GM21423 (cell line): ENCODE data around the gene LFNG.

ENCODE experiments used
- ATAC-seq: cut with Tn5 transposase; IDR thresholded peaks from one replicate; pipeline ENCODE4 v1.9.1; 2021; ENCODE audit warnings: mild to moderate bottlenecking, moderate library complexity; ENCODE audit not compliant: unreplicated experiment

LFNG gene

DNA sequence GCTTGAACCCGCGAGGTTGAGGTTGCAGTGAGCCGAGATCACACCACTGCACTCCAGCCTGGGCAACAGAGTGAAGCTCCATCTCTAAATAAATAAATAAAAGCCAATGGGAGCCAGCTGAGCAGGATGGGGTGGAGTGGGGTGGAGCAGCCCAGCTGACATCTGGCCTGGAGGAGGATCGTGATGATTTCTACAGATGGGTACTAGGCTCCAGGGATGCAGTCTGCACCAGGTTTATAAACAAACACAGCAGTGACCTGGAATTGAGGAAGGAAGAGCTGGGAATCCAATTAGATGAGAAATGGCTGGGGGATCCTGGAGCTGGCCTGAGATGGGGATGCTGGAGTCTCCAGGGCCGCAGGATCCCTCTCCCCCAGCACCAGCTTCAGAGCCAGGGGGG, 36.1 kb upstream of the LFNG start:
- no peak for ATAC-seq

DNA sequence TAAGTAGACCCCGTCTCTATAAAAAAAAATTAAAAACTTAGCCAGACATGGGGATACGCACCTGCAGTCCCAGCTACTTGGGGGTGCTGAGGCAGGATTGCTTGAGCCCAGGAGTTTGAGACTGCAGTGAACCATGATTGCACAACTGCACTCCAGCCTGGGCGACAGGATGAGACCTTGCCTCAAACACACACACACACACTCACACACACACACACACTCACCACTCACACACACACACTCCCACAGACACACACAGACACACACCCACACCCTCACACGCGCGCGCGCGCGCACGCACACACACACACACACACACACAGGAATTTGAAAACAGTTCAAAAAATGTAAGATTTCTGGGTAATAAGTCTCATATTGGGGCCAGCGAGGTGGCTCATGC, 34.7 kb upstream of the LFNG start:
- no peak for ATAC-seq

DNA sequence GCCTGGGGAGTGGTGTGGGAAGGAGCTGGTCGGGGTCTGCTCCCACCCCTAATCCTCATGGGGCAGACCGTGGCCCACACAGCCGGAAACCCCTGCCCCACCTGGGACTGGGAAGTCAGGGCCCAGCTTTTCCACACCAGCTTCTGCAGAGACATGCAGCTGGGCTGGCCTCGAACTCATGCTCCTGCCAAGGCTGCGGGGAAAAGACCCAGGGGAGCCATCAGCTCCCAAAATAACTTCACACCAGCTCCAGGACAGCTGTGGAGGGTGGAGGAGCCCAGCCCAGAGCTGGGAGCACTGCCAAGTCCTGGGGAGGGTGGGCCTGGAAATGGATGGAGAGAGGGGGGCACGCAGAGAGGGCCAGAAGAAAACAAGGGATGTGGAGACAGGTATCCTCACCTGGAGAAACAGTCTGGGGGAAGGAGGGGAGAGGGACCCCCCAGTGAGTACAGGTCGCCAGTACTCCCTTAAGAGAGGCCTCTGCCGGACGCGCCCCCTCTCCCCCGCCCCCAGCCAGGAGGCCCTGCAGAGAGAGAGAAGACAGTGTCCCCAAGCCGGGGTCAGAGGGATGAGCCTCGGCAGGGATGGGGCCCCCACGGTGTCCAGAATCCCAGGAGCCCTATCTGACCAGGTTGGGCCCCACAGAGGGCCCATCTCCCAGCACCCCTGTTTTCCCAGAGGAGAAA, 31.8 kb upstream of the LFNG start:
- ATAC-seq, result no peak

DNA sequence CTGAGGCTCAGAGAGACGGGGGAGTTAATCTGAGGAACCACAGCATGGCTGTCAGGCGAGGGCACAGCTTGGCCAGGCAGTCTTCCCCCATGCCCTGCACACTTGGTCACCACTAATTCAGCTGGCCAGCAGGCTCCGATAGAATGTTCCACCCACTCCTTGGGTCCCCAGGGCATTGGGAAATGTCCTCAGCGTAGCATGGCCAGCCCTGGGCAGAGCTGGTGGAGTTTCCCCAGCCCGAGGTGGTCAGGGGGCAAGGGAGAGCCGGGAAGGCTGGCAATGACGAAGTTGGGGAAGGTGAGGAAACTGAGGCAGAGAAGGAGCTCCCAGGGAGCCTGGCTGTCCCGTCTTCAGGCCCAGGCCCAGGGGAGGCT, 31.3 kb upstream of the LFNG start:
- ATAC-seq, result no peak

DNA sequence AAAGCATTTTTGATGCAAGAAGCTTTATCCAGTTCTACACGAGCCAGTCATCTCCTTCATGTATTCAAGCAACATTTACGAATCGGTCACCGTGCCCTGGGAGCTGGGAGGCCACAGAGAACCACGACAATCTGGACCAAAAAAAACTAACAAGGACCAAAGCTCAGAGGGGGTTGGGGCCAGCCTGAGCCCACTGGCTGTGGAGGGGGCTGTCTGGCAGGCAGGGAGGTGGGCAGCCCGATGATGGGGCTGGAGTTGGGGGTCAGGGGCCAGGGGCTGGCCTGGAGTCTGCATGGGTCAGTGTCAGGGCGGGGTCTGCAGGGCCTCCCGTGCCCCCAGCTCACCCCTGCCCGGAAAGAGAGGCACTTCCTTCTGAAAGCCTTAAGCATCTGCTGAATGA, 30.9 kb upstream of the LFNG start:
- no peak for ATAC-seq

DNA sequence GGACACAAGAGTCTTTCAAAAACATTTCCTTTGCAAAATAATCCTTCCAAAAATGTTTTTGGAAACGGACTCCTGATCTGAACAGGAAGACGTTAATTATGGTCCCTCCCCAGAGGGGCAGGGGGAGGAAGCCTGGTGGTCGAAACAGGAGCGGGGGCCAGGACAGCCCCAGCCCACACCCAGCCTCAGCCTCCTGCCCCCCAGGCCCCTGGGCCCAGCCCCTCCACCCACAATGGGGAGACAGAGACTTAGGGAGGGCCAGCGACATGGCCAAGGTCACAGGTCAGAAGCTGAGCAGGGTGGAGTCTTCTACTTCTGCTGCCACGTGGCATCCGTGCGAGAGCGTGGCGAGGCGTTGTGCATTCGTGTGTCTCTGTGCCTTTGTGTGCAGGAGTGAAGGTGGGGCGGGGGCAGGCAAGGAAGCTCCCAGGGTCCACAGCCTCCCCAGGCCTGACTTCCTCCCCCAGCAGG, 29.4 kb upstream of the LFNG start:
- no peak for ATAC-seq

DNA sequence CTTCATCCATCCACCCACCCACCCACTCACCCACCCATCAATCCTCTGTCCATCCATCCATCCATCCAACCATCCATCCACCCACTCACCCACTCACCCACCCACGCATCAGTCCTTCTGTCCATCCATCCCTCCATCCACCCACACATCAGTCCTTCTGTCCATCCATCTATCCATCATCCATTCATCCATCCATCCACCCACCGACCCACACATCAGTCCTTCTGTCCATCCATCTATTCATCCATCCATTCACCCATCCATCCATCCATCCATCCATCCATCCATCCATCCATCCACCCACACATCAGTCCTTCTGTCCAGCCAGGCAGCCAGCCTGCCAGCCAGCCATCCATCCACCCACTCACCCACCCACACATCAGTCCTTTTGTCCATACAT, 27.5 kb upstream of the LFNG start:
- no peak for ATAC-seq

DNA sequence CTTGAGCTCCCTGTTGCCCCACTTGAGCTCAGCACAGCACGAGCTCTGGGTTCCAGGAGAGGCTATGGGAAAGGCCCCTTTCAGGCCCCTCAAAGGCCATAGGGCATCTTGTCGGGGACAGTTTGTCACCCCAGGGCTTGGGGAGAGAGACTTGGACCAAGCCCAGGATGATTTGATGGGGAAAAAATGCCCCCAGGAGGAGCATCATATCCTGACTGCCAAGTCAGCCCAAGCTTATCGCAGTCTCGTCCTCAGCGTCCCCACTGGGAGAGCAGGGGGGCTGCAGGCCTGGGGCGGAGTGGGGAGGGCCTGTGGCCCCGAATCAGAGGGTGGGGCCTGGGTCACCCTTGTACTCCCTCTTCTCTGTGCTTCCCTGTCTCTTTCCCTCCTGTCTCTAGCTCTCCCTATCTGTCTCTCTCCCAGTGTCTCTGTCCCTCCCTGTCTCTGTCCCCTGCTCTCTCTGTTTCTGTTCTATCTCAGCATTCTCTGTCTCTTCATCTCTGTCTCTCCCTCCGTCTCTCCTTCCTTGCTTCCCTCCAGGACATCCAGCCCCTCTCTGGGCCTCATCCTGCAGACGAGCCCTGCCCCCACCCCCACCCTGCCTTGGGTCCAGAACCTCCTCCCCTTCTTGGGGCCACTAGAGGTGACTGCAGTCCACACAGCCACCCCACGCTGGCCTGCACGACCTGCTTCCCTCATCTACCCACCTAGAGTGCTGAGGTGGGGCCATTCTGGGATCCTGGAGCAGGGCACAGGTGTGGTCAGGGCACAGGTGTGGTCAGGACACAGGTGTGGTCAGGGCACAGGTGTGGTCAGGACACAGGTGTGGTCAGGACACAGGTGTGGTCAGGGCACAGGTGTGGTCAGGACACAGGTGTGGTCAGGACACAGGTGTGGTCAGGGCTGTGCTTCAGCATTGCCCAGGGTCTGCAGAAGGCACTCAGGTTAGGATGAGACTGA, 26.1 kb upstream of the LFNG start:
- no peak for ATAC-seq

DNA sequence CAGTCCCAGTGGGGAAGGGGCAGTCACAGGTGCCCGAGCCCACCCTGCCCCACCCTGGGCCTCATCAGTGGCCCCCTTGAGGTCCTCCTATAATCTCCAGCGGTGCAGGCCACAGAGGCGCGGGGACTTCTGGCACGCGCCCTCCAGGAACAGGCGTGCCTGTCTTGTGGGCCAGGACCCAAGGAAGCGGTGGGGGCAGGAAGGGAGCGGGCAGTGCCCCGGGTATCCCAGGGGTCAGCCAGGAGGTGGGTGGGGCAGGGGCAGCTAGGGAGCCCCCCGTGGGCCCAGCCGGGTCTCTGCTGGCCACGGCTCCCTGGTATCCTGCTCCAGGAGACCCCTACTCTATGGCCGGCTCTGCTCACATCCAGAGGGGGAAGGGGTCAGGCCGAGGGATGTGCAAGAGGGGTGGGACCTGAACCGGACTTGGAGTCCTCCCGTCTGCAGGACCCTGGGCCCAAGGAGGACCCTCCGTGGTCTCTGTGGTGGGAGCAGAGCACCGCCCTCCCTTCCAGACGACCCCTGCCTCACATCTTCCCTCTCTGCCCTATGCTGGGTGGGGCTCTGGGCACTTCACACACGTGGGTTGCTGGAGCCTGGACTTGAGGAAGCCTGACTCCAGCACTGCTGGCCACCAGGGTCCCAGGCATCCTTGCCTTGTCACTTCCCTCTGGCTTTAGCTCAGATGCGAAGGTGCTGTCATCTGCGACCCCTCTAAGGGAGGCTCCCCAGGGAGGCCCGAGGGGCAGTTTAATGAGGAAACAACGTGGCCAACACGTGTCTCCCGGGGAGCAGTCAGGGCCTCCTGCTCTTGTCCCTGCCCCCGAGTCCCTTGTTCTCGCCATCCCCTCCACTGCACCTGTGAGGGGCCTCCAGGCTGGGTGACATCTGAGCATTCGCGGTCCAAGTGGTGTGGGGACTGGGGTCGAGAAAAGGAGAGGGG, 25.1 kb upstream of the LFNG start:
- no peak for ATAC-seq

DNA sequence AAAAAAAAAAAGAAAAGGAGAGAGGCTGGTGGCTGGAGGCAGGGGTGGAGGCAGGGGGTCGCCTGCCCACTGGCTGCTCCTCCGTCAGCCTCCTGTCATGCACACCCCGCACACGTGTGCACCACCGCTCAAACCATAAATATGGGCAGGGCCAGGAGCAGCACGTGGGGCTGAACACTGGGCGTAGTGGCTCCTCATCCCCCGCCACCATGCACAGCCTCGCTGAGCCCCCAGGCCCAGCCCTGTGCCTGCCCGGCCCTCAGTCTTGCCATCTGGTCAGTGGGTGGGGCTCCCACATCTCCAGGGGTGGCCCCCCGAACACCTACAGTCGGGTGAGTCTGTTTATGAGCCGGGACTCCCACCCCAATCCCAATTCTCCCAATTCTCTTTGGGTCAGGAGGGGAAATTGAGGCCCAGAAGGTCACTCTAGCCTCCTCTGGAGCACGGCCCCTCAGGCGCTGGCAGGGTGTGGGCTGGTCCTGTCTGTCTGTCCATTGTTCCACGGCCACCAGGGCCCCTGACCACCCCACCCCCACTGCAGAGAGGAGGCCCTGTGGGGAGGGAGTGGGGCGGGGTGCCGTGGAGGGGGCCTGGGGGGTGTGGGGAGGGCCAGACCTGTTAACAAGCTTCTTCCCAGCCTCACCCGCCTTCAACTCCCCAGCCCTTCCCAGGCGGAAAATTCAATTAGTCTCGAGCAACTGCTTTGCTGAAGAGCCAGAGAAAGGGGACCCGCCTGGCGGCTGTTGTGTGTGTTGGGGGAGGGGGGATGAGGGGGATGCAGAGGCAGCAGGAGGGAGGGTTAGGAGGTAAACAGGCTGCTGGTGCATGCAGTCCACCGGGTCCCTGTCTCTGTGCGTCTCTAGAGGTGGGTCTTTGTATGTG, 23.9 kb upstream of the LFNG start:
- ATAC-seq, result no peak

DNA sequence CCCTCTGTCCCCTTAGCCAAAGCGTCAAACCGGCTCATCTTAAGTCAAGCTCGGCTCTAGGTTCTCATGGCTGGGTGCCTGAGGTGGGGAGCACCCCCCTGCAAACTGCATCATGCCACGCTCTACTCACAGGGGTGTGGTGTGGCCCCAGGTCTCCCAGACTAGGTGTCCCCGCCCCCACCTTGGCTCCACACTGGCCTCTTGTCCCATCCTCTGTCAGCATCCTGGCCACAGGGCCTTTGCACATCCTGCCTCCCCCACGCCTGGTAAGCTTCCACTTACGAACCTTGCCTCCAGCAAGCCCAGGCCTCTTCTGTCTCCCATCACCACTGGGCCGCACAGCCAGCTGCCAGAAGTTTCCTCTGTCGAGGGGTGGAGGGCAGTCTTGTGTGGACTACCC, 23.2 kb upstream of the LFNG start:
- no peak for ATAC-seq

DNA sequence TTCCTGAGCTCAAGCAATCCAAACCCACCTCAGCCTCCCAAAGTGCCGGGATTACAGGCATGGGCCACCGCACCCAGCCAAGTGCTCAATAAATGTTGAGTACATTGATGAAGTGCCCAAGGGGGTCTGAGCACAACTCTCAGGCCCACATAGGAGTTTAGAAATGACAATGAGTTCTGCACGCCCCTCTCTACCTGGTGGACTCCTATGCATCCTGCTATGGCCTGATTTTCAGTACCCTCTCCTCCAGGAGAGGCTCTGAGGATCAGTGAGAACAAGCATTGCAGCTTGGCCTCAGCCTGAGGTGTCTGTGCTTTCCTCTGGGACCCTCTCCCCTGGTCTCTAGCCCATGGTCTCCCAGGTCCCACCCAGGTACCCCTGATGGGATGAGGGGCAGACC, 22.5 kb upstream of the LFNG start:
- no peak for ATAC-seq

DNA sequence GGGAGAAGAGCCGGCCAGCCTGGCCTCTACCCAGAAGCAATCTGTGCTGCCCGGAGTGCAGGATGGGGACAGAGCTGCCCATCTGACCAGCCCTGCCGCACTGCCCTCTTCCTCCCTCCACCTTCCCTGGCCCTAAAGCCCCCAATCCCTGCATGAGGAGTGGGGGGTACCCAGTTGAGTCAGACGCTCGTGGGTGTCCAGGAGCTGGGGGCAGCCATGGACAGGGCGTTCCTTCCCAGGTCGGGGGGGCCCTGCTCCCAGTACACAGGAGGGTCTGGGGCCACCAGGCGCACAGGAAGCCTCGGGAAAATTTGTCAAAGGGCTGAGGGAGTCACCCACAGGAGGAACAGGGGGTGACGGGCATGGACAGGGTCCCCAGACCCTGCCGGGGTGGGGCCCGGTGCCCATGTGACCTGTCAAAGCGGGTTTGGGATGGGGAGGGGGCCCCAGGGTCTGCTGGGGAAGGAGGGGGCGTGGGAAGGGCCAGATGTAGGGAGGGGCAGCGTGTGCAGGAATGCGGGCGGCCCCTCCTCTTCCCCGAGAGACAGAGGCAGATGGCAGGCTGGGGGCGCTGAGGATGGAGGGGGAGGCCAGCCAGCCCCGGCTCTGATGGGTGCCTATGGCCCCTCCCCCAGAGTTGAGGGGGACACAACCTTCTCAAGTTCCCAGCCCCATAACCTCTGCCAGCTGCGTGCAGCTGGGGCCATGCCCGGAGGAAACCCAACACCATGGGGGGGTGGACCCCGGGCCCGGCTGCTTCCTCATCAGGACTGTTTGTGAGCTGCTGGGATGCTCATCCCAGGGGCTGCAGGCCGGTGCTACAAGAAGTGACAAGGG, 21.9 kb upstream of the LFNG start:
- no peak for ATAC-seq

DNA sequence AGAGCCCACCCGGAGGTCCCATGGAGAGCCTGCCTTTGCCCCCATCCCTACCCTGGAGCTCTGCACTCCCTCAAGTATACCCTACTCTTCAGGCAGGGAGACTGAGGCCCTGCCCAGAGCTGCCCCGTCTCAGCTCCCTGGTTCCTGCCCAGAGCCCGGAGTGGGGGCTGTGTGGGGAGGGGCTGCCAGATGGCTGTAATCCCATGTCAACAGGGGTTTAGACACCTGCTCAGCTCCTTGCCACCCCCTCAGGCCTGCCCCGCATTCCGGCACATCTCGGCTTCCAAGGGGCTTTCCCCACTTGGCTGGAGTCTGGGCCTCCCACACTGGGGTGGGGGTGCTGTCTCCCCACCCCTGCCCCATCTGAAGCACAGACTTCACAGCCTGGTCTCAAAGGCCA, 20.9 kb upstream of the LFNG start:
- no peak for ATAC-seq

DNA sequence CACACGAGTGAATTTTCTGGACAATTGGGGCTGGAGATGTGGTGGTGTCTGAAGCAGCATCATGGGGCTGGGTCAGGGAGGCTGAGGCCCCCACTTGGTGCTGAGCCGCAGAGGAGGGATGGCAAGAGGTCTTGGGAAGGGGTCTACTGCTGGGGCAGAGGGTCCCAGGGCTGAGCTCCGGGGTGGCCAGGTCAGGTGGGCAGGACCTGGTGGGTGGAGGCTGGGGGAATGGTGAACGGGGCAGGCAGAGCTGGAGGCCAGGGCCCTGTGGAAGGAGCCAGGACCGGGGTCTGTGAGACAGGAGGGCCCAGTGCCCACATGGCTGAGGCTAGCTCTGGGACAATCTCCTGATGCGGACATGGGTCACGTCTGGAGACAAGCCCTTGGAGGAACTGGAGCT, 20.4 kb upstream of the LFNG start:
- no peak for ATAC-seq

DNA sequence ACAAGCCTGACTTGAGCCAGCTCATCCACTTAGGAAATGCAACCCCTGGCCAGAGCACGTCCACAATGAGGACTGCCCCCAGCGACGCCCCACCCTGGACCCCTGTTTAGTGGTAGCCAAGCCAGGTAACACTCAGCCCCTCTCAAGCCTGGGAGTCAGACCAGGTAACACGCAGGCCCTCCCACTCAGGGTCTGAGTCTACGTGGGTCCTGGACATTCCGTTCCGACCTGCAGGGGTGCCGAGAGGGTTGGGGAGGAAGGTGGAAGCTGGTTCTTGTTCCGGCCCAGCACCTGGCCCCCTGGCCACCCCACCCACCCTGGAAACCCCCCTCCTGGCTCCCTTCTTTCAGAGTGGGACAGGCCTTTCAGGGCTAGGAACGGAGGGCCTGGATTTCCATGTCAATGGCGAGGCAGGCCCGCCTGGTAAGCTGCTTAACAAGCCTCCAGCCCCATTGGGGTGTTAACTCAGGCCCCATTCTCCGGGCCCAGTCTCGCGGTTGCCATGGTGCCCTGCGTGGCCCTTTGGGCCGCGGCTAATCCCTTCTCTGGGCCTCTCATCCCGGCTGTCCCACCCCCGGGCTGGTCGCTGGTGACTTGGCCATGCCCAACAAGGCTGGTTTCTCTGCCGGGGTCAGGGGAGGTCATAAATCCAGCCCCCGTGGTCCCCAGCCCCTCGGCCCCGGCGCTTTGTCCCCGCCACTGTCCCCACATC, 19.7 kb upstream of the LFNG start:
- ATAC-seq, result no peak

DNA sequence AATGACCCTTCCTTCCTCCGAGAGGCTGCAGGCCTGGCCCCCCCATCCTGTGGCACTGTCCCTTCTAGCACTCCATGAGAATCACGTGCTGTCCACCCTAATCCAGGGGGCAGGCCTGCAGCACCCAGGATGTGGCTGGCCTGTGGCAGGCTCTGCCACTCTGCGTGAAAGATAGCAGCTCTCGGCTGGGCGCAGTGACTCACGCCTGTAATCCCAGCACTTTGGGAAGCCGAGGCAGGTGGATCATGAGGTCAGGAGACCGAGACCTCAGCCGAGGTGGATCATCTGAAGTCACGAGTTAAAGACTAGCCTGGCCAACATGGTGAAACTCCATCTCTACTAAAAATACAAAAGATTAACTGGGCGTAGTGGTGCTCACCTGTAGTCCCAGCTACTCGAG, 18.9 kb upstream of the LFNG start:
- ATAC-seq, result no peak

DNA sequence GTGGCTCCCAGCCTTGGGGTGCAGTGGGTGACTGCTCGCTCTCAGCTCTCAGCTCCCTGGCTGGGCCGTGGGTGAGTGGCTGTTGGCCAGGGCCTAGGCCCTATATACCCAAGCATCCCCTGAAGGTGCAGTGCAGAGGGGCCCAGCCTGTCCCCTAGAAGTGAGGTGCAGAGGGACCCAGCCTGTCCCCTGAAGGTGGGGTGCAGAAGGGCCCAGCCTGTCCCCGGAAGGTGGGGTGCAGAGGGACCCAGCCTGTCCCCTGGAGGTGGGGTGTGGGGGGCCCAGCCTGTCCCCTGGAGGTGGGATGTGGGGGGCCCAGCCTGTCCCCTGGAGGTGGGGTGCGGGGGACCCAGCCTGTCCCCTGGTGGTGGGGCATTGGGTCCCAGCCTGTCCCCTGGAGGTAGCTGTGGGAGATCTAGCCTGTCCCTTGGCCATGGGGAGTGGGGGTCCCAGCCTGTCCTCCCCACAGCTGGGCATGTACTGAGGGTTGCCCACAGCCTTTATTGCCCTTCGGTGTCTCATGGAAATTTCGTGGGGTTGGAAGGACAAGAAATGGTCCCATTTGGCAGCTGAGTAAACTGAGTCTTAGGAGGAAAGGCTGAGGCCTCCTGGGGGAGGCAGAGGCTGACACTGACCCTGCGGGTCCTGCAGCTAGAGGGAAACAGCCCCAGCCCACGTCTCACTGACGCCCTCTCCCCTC, 17.5 kb upstream of the LFNG start:
- no peak for ATAC-seq
